Left cardiac atrium (tissue), 4 donors: Measurements from ENCODE around the gene TMEM238. TPM values are rescaled to one million over a fixed set of nuclear protein-coding genes. Genes with fewer than 3 reads are reported as not detected.

Experiments
- ATAC-seq, 2 donors: fragments of 200-7000 bp; cut with Tn5 transposase; one replicate each; pipeline ENCODE4 v1.9.1; 2020; ENCODE audit warnings: mild to moderate bottlenecking in 2 of 2, moderate library complexity in 2 of 2
- DNase-seq: peaks from one replicate; pipeline ENCODE4 v3.0.0-alpha.2; 2020
- intact Hi-C, 2 donors: fragments of 100-400 bp; cut with DNase I; formaldehyde crosslinking; loops; one replicate each; pipeline versions ENCODE4 v1.14.1 to v1.15.1; 2022 to 2023
- total RNA-seq, 2 donors: library from RNA; stranded (reverse); fragmentation: NEBNext Ultra II Directional; extraction: Animal tissue kit (Norgen Biotek cat#: 25700); gene quantifications; one replicate each; pipeline ENCODE4 v1.2.1, GENCODE V29; 2021
- donor health status: DM: no; HTN: yes; CAD: no.
- donor health status: DM: no; HTN: yes; CAD: no; lungs with severe emphysema.
- donor health status: DM: yes; HTN: yes; CAD: no.
- donor health status: Dilated cardiomyopathy.

Gene TMEM238
- total RNA-seq, 2 donors from 2014 or later, result 0.84 to 0.97 TPM

- no peak for ATAC-seq
- DNase-seq, result no peak
- intact Hi-C loops, result no loop called here
Measured at GRCh38 chr19:55366790-55367189, 17.3 kb downstream of the TMEM238 start.

GRCh38 chr19:55365964-55366363 lies 18.1 kb downstream of the TMEM238 start:
- intact Hi-C loops, result no loop called here
- DNase-seq, result no peak
- no peak for ATAC-seq

- ATAC-seq, result no peak
- no peak for DNase-seq
- intact Hi-C loops, result no loop called here
Measured at GRCh38 chr19:55365245-55365644, 18.8 kb downstream of the TMEM238 start.

GRCh38 chr19:55362990-55363716 lies 20.9 kb downstream of the TMEM238 start, which contains the start of gene GARIN5B:
Gene GARIN5B (minus strand): TSS chr19:55363260. CDS start chr19:55363066, 194 bp downstream.
- intact Hi-C loops, result no loop called here

GRCh38 chr19:55362174-55362989 lies 21.7 kb downstream of the TMEM238 start:
- intact Hi-C loops, result no loop called here

More at GRCh38 chr19:55362990-55363716, 20.9 kb downstream of the TMEM238 start, which contains the start of gene GARIN5B:
- no peak for ATAC-seq
- DNase-seq, result no peak

GRCh38 chr19:55360902-55361301 lies 23.2 kb downstream of the TMEM238 start:
- intact Hi-C loops, result no loop called here
- no peak for ATAC-seq
- DNase-seq, result no peak

More at GRCh38 chr19:55362174-55362989, 21.7 kb downstream of the TMEM238 start:
- DNase-seq, result no peak
- no peak for ATAC-seq

- DNase-seq (no peak), ATAC-seq (no peak)
- intact Hi-C loops, result no loop called here
Measured at GRCh38 chr19:55358943-55359908, 24.9 kb downstream of the TMEM238 start.

GRCh38 chr19:55358493-55358892 lies 25.6 kb downstream of the TMEM238 start:
- ATAC-seq, result no peak
- intact Hi-C loops, result no loop called here
- DNase-seq, result no peak

GRCh38 chr19:55355213-55355821 lies 28.8 kb downstream of the TMEM238 start:
- DNase-seq (no peak), ATAC-seq (no peak)
- intact Hi-C loops, result no loop called here

- intact Hi-C loops, result no loop called here
- ATAC-seq, result no peak
- DNase-seq, result no peak
Measured at GRCh38 chr19:55354698-55355212, 29.3 kb downstream of the TMEM238 start, which contains the start of gene COX6B2. Gene COX6B2 (minus strand): TSS chr19:55354719. CDS start chr19:55354521, 198 bp downstream.

GRCh38 chr19:55353803-55354697 lies 30.0 kb downstream of the TMEM238 start:
- ATAC-seq (peak; percentile 82 to 90), DNase-seq (peak; percentile 80)
- intact Hi-C loops, result no loop called here

GRCh38 chr19:55353356-55353802 lies 30.7 kb downstream of the TMEM238 start:
- no peak for ATAC-seq
- intact Hi-C loops, result no loop called here
- no peak for DNase-seq

- ATAC-seq, result no peak
- intact Hi-C loops, result no loop called here
- DNase-seq, result no peak
Measured at GRCh38 chr19:55352549-55353145, 31.4 kb downstream of the TMEM238 start.

GRCh38 chr19:55352040-55352439 lies 32.1 kb downstream of the TMEM238 start:
- intact Hi-C loops, result no loop called here
- ATAC-seq, result no peak

GRCh38 chr19:55350620-55351315 lies 33.3 kb downstream of the TMEM238 start:
- intact Hi-C loops, result no loop called here
- ATAC-seq (no peak), DNase-seq (no peak)

More at GRCh38 chr19:55352040-55352439, 32.1 kb downstream of the TMEM238 start:
- DNase-seq, result no peak

- ATAC-seq (no peak), DNase-seq (no peak)
- intact Hi-C loops, result no loop called here
Measured at GRCh38 chr19:55348317-55349034, 35.6 kb downstream of the TMEM238 start.
